Measurements from ENCODE around the gene GRM1. TPM values are rescaled to one million over a fixed set of nuclear protein-coding genes. Genes with fewer than 3 reads are reported as not detected.
A peak's percentile ranks its signal among the peaks of the same experiment; 100 is the strongest.

Gene GRM1
- total and polyA plus RNA-seq, 9 of the 15 experiments (the other 6 are each of a cell fraction or from before 2014, with no cell fraction given) = not detected

- peak in 2 of 3 experiments; percentile 29 to 42; a peak in 1 of 6 replicates for TF ChIP-seq ZBTB11 (CRISPR knock-in tag; IDR thresholded peaks at IDR 0.05)
- TF ChIP-seq SAFB (IDR thresholded peaks at IDR 0.05; ENCODE audit: borderline replicate concordance, low read depth, low read length) = no peak
- TF ChIP-seq ZNF121 (CRISPR knock-in tag; conservative IDR thresholded peaks at IDR 0.05) = no peak
- no peak for TF ChIP-seq KDM4B (IDR thresholded peaks at IDR 0.05; ENCODE audit: borderline replicate concordance in 2 of 2, low read depth in 1 of 2)
- TF ChIP-seq NFRKB (IDR thresholded peaks at IDR 0.05; ENCODE audit: low read depth) = no peak
- TF ChIP-seq ARHGAP35 (IDR thresholded peaks at IDR 0.05; ENCODE audit: partially characterized antibody) = no peak
- no peak for TF ChIP-seq WHSC1 (IDR thresholded peaks at IDR 0.05; ENCODE audit: low read length)
- no peak for TF ChIP-seq ZEB2 (IDR thresholded peaks at IDR 0.05)
- TF ChIP-seq NEUROD1 (IDR thresholded peaks at IDR 0.05; ENCODE audit: borderline replicate concordance, low read depth, low read length, partially characterized antibody) = no peak
- TF ChIP-seq ELK1 (CRISPR knock-in tag; IDR thresholded peaks at IDR 0.05) = no peak
- TF ChIP-seq ZKSCAN3 (CRISPR knock-in tag; IDR thresholded peaks at IDR 0.05) = no peak
- peak; percentile 74 for TF ChIP-seq GABPA (tag; conservative IDR thresholded peaks at IDR 0.05; ENCODE audit: low read depth)
- no peak for TF ChIP-seq NR2C2 (CRISPR knock-in tag; IDR thresholded peaks at IDR 0.05)
- 0 out of 2 replicates have a peak, but pooled peaks have one; percentile 21 for TF ChIP-seq NR2C2 (tag; IDR thresholded peaks at IDR 0.05)
Measured at GRCh38 chr6:146423452-146423851, 394.6 kb downstream of the GRM1 start (continued).
